ENCODE data around the gene BEND6. TPM values are rescaled to one million over a fixed set of nuclear protein-coding genes. Genes with fewer than 3 reads are reported as not detected.
"Not testable (repeated sequence)": the region's sequence is repeated elsewhere in the genome, so short reads cannot be mapped to it uniquely, and the experiment has no call there.

Gene BEND6
- polyA plus RNA-seq, 3 donors: 6.0 to 6.8 (median 6.0) TPM

GRCh38 chr6:56970849-56971248 is 15.9 kb downstream of the BEND6 start:
- DNase-seq (ENCODE audit: low read depth in 3 of 3, low spot score in 2 of 3): no peak

- no peak for DNase-seq (ENCODE audit: low read depth in 3 of 3, low spot score in 2 of 3)
Observed at GRCh38 chr6:56977192-56977591, 22.3 kb downstream of the BEND6 start.

- no peak for DNase-seq (ENCODE audit: low read depth in 3 of 3, low spot score in 2 of 3)
Observed at GRCh38 chr6:56978530-56978929, 23.6 kb downstream of the BEND6 start.

- no peak for DNase-seq (ENCODE audit: low read depth in 3 of 3, low spot score in 2 of 3)
Observed at GRCh38 chr6:56984361-56984760, 29.5 kb downstream of the BEND6 start.

- DNase-seq (ENCODE audit: low read depth in 3 of 3, low spot score in 2 of 3): no peak
Observed at GRCh38 chr6:56984884-56985283, 30.0 kb downstream of the BEND6 start.

- no peak for DNase-seq (ENCODE audit: low read depth in 3 of 3, low spot score in 2 of 3)
Observed at GRCh38 chr6:56986611-56987010, 31.7 kb downstream of the BEND6 start.

GRCh38 chr6:56988145-56988544 is 33.2 kb downstream of the BEND6 start:
- DNase-seq (ENCODE audit: low read depth in 3 of 3, low spot score in 2 of 3): no peak

- DNase-seq (ENCODE audit: low read depth in 3 of 3, low spot score in 2 of 3): no peak
Observed at GRCh38 chr6:56992036-56992435, 37.1 kb downstream of the BEND6 start.

- no peak for DNase-seq (ENCODE audit: low read depth in 3 of 3, low spot score in 2 of 3)
Observed at GRCh38 chr6:56992703-56993102, 37.8 kb downstream of the BEND6 start.

GRCh38 chr6:56995347-56995902 is 40.5 kb downstream of the BEND6 start:
- DNase-seq (ENCODE audit: low read depth in 3 of 3, low spot score in 2 of 3): no peak

GRCh38 chr6:56996401-56996800 is 41.5 kb downstream of the BEND6 start:
- no peak for DNase-seq (ENCODE audit: low read depth in 3 of 3, low spot score in 2 of 3)

- DNase-seq (ENCODE audit: low read depth in 3 of 3, low spot score in 2 of 3): no peak
Observed at GRCh38 chr6:56999049-56999448, 44.1 kb downstream of the BEND6 start.

GRCh38 chr6:56999748-57000147 is 44.8 kb downstream of the BEND6 start:
- DNase-seq (ENCODE audit: low read depth in 3 of 3, low spot score in 2 of 3): not testable (repeated sequence)

- no peak for DNase-seq (ENCODE audit: low read depth in 3 of 3, low spot score in 2 of 3)
Observed at GRCh38 chr6:57002197-57002596, 47.3 kb downstream of the BEND6 start.

GRCh38 chr6:57004292-57004691 is 49.4 kb downstream of the BEND6 start:
- DNase-seq (ENCODE audit: low read depth in 3 of 3, low spot score in 2 of 3): no peak

GRCh38 chr6:57006101-57006500 is 51.2 kb downstream of the BEND6 start:
- no peak for DNase-seq (ENCODE audit: low read depth in 3 of 3, low spot score in 2 of 3)

- DNase-seq (ENCODE audit: low read depth in 3 of 3, low spot score in 2 of 3): not testable (repeated sequence)
Observed at GRCh38 chr6:57008069-57008468, 53.2 kb downstream of the BEND6 start.

GRCh38 chr6:57013521-57013926 is 58.6 kb downstream of the BEND6 start:
- no peak for DNase-seq (ENCODE audit: low read depth in 3 of 3, low spot score in 2 of 3)

GRCh38 chr6:57017069-57017468 is 62.2 kb downstream of the BEND6 start:
- peak in 1 of 3 donors; percentile 8 for DNase-seq (ENCODE audit: low read depth in 3 of 3, low spot score in 2 of 3)

GRCh38 chr6:57017841-57018240 is 62.9 kb downstream of the BEND6 start:
- no peak for DNase-seq (ENCODE audit: low read depth in 3 of 3, low spot score in 2 of 3)

- DNase-seq (ENCODE audit: low read depth in 3 of 3, low spot score in 2 of 3): no peak
Observed at GRCh38 chr6:57019434-57019833, 64.5 kb downstream of the BEND6 start.

- DNase-seq (ENCODE audit: low read depth in 3 of 3, low spot score in 2 of 3): peak in 1 of 3 donors; percentile 16
Observed at GRCh38 chr6:57021086-57021720, 66.3 kb downstream of the BEND6 start.

- no peak for DNase-seq (ENCODE audit: low read depth in 3 of 3, low spot score in 2 of 3)
Observed at GRCh38 chr6:57024321-57024720, 69.4 kb downstream of the BEND6 start.

Data from right renal cortex interstitium (tissue), 3 donors.